SK-N-SH (cell line): Measurements from ENCODE around the gene SAYSD1. TPM values are rescaled to one million over a fixed set of nuclear protein-coding genes. Genes with fewer than 3 reads are reported as not detected.

Experiments
- CTCF ChIA-PET: fragments of 300-600, 350-600 bp; formaldehyde crosslinking; extraction: SDS; loops from one replicate; lab custom pipeline; 2021; lab: Yijun Ruan, JAX
- POLR2A ChIA-PET: fragments of 350-600 bp; sonication (Branson Sonifier 250); formaldehyde crosslinking; extraction: SDS; loops from one replicate; lab custom pipeline; 2020; ENCODE audit warnings: antibody characterized with exemption, inconsistent platforms; lab: Yijun Ruan, JAX
- DNase-seq: peaks from one replicate; pipeline ENCODE4 v3.0.0; 2012
- H2AFZ ChIP-seq: fragments of 200-600 bp; sonication (generic); 2 replicates; pipeline ENCODE4 v1.8.1; 2016; ENCODE audit warnings: antibody characterized with exemption, mild to moderate bottlenecking, low read depth
- H3F3A ChIP-seq: fragments of 200-600 bp; sonication (generic); replicated peaks from 2 replicates; pipeline ENCODE3; 2016; ENCODE audit warnings: antibody characterized with exemption, mild to moderate bottlenecking; ENCODE audit not compliant: insufficient read depth
- H3K27ac ChIP-seq, 2 experiments: fragments of 200-500 bp in 1 of 2; fragments of 200-600 bp in 1 of 2; sonication (Bioruptor generic) in 1 of 2; sonication (generic), shearing (Covaris generic) in 1 of 2; 2 replicates each; pipeline versions ENCODE4 v1.5.1 to v1.6.1; 2014 to 2016; ENCODE audit warnings: low read depth in 2 of 2, inconsistent platforms in 1 of 2, low read length in 1 of 2, mild to moderate bottlenecking in 1 of 2, mixed read lengths in 1 of 2
- H3K27me3 ChIP-seq: fragments of 200-600 bp; sonication (generic), shearing (Covaris generic); 2 replicates; pipeline ENCODE4 v1.6.1; 2016; ENCODE audit warnings: mixed run types; ENCODE audit not compliant: insufficient read depth
- H3K36me3 ChIP-seq, 2 experiments: fragments of 200-500 bp in 1 of 2; fragments of 200-600 bp in 1 of 2; sonication (Bioruptor generic) in 1 of 2; sonication (generic) in 1 of 2; replicated peaks in 1 of 2; 2 replicates each; pipeline versions ENCODE3 to v1.5.1; 2014 to 2016; ENCODE audit warnings: low read length in 1 of 2, mild to moderate bottlenecking in 1 of 2; ENCODE audit not compliant: insufficient read depth in 2 of 2, control insufficient read depth in 1 of 2
- H3K4me1 ChIP-seq, 2 experiments: fragments of 200-500 bp in 1 of 2; fragments of 200-600 bp in 1 of 2; sonication (Bioruptor generic) in 1 of 2; sonication (generic), shearing (Covaris generic) in 1 of 2; 2 replicates each; pipeline versions ENCODE4 v1.5.1 to v1.6.1; 2014 to 2016; ENCODE audit warnings: low read depth in 1 of 2, low read length in 1 of 2, mixed run types in 1 of 2; ENCODE audit not compliant: insufficient read depth in 2 of 2, control insufficient read depth in 1 of 2
- H3K4me2 ChIP-seq: fragments of 200-600 bp; sonication (generic), shearing (Covaris generic); 2 replicates; pipeline ENCODE4 v1.6.1; 2017; ENCODE audit warnings: mixed run types
- H3K4me3 ChIP-seq, 2 experiments: fragments of 200-500 bp in 1 of 2; fragments of 200-600 bp in 1 of 2; sonication (Bioruptor generic) in 1 of 2; sonication (generic), shearing (Covaris generic) in 1 of 2; 2 replicates each; pipeline versions ENCODE4 v1.5.1 to v1.8.1; 2014 to 2016; ENCODE audit warnings: low read depth in 2 of 2, inconsistent platforms in 1 of 2, low read length in 1 of 2, mild to moderate bottlenecking in 1 of 2, mixed read lengths in 1 of 2, moderate library complexity in 1 of 2
- H3K79me2 ChIP-seq: fragments of 200-600 bp; sonication (generic); 2 replicates; pipeline ENCODE4 v1.8.1; 2017; ENCODE audit warnings: mild to moderate bottlenecking; ENCODE audit not compliant: insufficient read depth
- H3K9ac ChIP-seq: fragments of 200-600 bp; sonication (generic); 2 replicates; pipeline ENCODE4 v1.6.1; 2017; ENCODE audit warnings: mixed run types
- H3K9me2 ChIP-seq: fragments of 200-600 bp; sonication (generic); 2 replicates; pipeline ENCODE4 v1.6.1; 2017; ENCODE audit warnings: mixed run types
- H3K9me3 ChIP-seq: fragments of 200-600 bp; sonication (generic); 2 replicates; pipeline ENCODE4 v1.6.1; 2017; ENCODE audit warnings: mixed run types, mild to moderate bottlenecking, moderate library complexity
- H4K20me1 ChIP-seq: fragments of 200-600 bp; sonication (generic); 2 replicates; pipeline ENCODE4 v1.6.1; 2017; ENCODE audit warnings: mild to moderate bottlenecking, mixed run types; ENCODE audit not compliant: insufficient read depth
- CHD2 ChIP-seq: fragments of 150-350 bp; IDR thresholded peaks from 2 replicates; pipeline ENCODE4 v1.6.1; 2018; ENCODE audit warnings: low read length; ENCODE audit not compliant: partially characterized antibody
- ELF1 ChIP-seq: IDR thresholded peaks from 2 replicates; pipeline ENCODE4 v1.4.0; 2012
- EP300 ChIP-seq, 2 experiments: IDR thresholded peaks; 2 replicates each; pipeline versions ENCODE4 v1.4.0 to v1.6.1; 2012; ENCODE audit warnings: borderline replicate concordance in 1 of 2, low read depth in 1 of 2, low read length in 1 of 2
- EZH2phosphoT487 ChIP-seq: fragments of 200-600 bp; sonication (generic); IDR thresholded peaks from 2 replicates; pipeline ENCODE4 v1.6.1; 2017; ENCODE audit warnings: low read depth, mixed run types, mild to moderate bottlenecking, antibody characterized with exemption, moderate library complexity, borderline replicate concordance
- GATA2 ChIP-seq: sonication (generic); formaldehyde crosslinking; IDR thresholded peaks from 2 replicates; pipeline ENCODE4 v1.5.0; 2020; ENCODE audit warnings: mild to moderate bottlenecking, missing genetic modification reagents
- IRF3 ChIP-seq: fragments of 150-350 bp; IDR thresholded peaks from 2 replicates; pipeline ENCODE4 v1.6.1; 2016; ENCODE audit warnings: mild to moderate bottlenecking, low read depth, low read length
- JUND ChIP-seq: IDR thresholded peaks from 2 replicates; pipeline ENCODE4 v1.4.0; 2012
- NFIC ChIP-seq: IDR thresholded peaks from 2 replicates; pipeline ENCODE4 v1.4.0; 2012; ENCODE audit warnings: borderline replicate concordance
- RAD21 ChIP-seq: IDR thresholded peaks from 2 replicates; pipeline ENCODE4 v1.6.1; 2012; ENCODE audit warnings: mild to moderate bottlenecking, low read length
- RFX5 ChIP-seq: IDR thresholded peaks from 2 replicates; pipeline ENCODE4 v1.6.1; 2012; ENCODE audit warnings: mild to moderate bottlenecking, improper control_type of control experiment, low read length
- RXRA ChIP-seq: IDR thresholded peaks from 2 replicates; pipeline ENCODE4 v1.4.0; 2012; ENCODE audit warnings: low read depth, mild to moderate bottlenecking, borderline replicate concordance
- SMC3 ChIP-seq: IDR thresholded peaks from 2 replicates; pipeline ENCODE4 v1.6.1; 2012; ENCODE audit warnings: low read depth, low read length, improper control_type of control experiment
- TEAD4 ChIP-seq: IDR thresholded peaks from 2 replicates; pipeline ENCODE4 v1.4.0; 2012; ENCODE audit warnings: mild to moderate bottlenecking, borderline replicate concordance; ENCODE audit not compliant: insufficient read depth
- WGBS: methylation state at CpG from one replicate; pipeline ENCODE4 v1.1.6; 2017; ENCODE audit warnings: low lambda C conversion rate; 5-methylcytosine and 5-hydroxymethylcytosine counted together
- polyA plus RNA-seq, 3 experiments: library from polyadenylated mRNA; depleted of rRNA; stranded (reverse); fragments of >200 nt; gene quantifications; 2 replicates each; pipeline ENCODE4 v1.2.3, GENCODE V29; 2012
- TF ChIP-seq, protein P1 (sequence below): IDR thresholded peaks from 2 replicates; pipeline ENCODE4 v1.6.1; 2012; ENCODE audit warnings: mild to moderate bottlenecking, low read depth, low read length, moderate library complexity
- TF ChIP-seq, protein P2 (sequence below): fragments of 150-350 bp; IDR thresholded peaks from 2 replicates; pipeline ENCODE4 v1.6.1; 2017; ENCODE audit warnings: antibody characterized with exemption, low read length, low read depth, borderline replicate concordance
- TF ChIP-seq, protein P3 (sequence below): IDR thresholded peaks from 2 replicates; pipeline ENCODE4 v1.4.0; 2012; ENCODE audit warnings: low read depth

SAYSD1 gene
- polyA plus RNA-seq, 1 of the 3 experiments (the other 2 are of a cell fraction) = 6.1 TPM

DNA sequence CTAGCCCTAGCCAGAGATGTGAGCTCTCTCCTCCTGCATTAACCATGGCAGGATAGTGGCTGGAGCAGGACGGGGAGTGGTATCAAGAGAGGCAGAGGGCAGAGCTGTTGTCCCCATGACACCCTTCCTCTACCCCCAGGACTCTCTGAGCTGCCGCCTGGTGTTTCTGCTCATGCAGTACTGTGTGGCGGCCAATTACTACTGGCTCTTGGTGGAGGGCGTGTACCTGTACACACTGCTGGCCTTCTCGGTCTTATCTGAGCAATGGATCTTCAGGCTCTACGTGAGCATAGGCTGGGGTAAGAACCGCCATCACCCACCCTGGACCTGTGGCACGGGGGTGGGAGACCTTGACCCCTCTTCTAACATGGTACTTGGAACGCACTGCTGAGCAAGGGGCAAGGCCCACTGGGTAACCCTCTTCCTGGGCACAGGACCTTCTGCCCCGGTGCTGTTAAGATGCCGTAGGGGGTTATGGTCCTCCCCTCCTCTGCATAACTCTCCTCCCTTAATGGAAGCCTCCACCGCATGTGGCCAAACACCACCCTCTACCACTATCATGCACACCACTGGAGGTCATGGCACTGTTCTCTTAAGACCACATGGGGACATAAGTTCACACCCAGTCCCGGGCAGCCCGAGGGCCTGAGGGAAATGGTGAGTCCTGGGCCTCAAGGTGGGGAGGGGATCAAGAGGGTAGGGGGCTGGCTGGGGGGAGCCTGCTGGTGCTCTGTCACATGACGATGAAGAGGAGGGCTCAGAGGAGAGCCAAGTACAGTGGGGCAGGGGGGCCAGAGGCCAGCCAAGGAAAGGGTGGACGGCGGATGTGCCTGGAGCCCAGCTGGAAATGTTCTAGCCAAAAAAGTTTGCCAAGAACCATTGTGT, 41.3 kb downstream of the SAYSD1 start:
- no peaks in the 10 kb centered on the region for H3K36me3 ChIP-seq
- no peaks in the 10 kb centered on the region for H3K9me3 ChIP-seq
- no peak overlapping the region for H3K4me3 ChIP-seq
- no peak overlapping the region for H3K4me2 ChIP-seq
- no peaks in the 10 kb centered on the region for H3F3A ChIP-seq
- DNase-seq = no peak
- H2AFZ ChIP-seq = no peak overlapping the region
- H3K9me2 ChIP-seq = no peaks in the 10 kb centered on the region
- ChIA-PET CTCF (interaction anchor here (1.0 to 1.4 kb wide), 2 partner anchors 8 to 19 kb away, joined by 3 to 4 read pairs; no protein-coding TSS in a partner anchor), POLR2A (no interaction called here)
- no peak overlapping the region for H3K27ac ChIP-seq
- H4K20me1 ChIP-seq = no peaks in the 10 kb centered on the region
- TF ChIP-seq ELF1 = no peak
- TF ChIP-seq TEAD4 = no peak
- TF ChIP-seq RFX5 = no peak
- TF ChIP-seq JUND = no peak
- TF ChIP-seq, protein P1, sequence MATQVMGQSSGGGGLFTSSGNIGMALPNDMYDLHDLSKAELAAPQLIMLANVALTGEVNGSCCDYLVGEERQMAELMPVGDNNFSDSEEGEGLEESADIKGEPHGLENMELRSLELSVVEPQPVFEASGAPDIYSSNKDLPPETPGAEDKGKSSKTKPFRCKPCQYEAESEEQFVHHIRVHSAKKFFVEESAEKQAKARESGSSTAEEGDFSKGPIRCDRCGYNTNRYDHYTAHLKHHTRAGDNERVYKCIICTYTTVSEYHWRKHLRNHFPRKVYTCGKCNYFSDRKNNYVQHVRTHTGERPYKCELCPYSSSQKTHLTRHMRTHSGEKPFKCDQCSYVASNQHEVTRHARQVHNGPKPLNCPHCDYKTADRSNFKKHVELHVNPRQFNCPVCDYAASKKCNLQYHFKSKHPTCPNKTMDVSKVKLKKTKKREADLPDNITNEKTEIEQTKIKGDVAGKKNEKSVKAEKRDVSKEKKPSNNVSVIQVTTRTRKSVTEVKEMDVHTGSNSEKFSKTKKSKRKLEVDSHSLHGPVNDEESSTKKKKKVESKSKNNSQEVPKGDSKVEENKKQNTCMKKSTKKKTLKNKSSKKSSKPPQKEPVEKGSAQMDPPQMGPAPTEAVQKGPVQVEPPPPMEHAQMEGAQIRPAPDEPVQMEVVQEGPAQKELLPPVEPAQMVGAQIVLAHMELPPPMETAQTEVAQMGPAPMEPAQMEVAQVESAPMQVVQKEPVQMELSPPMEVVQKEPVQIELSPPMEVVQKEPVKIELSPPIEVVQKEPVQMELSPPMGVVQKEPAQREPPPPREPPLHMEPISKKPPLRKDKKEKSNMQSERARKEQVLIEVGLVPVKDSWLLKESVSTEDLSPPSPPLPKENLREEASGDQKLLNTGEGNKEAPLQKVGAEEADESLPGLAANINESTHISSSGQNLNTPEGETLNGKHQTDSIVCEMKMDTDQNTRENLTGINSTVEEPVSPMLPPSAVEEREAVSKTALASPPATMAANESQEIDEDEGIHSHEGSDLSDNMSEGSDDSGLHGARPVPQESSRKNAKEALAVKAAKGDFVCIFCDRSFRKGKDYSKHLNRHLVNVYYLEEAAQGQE = no peak
- TF ChIP-seq IRF3 = no peak
- no peak for TF ChIP-seq RAD21
- no peak for TF ChIP-seq EZH2phosphoT487
- TF ChIP-seq, protein P2, sequence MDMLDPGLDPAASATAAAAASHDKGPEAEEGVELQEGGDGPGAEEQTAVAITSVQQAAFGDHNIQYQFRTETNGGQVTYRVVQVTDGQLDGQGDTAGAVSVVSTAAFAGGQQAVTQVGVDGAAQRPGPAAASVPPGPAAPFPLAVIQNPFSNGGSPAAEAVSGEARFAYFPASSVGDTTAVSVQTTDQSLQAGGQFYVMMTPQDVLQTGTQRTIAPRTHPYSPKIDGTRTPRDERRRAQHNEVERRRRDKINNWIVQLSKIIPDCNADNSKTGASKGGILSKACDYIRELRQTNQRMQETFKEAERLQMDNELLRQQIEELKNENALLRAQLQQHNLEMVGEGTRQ = no peak
- TF ChIP-seq, protein P3, sequence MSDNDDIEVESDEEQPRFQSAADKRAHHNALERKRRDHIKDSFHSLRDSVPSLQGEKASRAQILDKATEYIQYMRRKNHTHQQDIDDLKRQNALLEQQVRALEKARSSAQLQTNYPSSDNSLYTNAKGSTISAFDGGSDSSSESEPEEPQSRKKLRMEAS = no peak
- no peak for TF ChIP-seq NFIC
- no peak for TF ChIP-seq SMC3
- no peak for TF ChIP-seq RXRA
- no peak for TF ChIP-seq GATA2 (CRISPR knock-in tag)
- no peak for TF ChIP-seq CHD2
- no peak for TF ChIP-seq EP300 (IDR thresholded peaks at IDR 0.05; ENCODE audit: borderline replicate concordance in 1 of 2, low read depth in 1 of 2, low read length in 1 of 2)
- H3K79me2 ChIP-seq = no peaks in the 10 kb centered on the region
- no peaks in the 10 kb centered on the region for H3K4me1 ChIP-seq
- no peak overlapping the region for H3K9ac ChIP-seq
- H3K27me3 ChIP-seq = no peaks in the 10 kb centered on the region
- WGBS = 66% methylated on average over 16 of the region's 17 CpGs
